ENCODE results near the gene DNAJC6.
"Not testable (repeated sequence)": the region's sequence is repeated elsewhere in the genome, so short reads cannot be mapped to it uniquely, and the experiment has no call there.

Gene DNAJC6

DNA sequence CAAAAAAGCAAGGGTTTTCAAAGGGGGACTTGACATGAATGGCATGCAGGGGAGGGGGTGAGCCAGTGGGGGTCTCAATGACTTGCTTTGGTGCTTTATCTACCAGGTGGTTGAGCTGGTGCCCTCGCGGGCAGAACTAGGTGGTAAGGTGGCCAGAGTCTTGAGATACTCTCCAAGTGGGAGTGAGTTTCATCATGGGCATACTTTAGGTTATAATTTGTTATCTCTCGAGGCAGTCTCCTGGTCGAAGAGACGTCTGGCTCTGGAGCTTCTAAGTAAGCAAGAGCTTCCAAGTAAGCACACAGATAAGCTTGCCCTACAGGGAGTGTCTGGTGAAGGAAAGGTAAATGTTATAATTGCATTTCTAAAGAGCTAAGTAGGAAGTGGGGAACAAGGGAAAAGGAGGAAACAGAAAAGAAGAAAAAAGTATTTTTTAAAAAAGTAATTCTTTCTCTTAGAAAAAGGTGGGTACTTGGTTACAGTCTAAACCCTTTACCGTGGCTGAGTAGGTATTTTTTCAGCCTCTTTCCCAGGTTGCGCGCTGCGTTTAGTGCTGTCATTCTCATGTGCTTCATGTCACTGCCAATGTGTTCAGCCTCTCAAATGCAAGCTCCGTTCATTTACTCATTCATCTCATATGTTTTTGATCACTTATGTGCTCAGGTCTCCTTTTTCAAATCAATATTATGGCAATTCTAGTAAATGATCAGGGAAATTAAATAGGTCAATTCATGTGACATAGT lies 31.6 kb upstream of the DNAJC6 start:
- TF ChIP-seq, protein P1, sequence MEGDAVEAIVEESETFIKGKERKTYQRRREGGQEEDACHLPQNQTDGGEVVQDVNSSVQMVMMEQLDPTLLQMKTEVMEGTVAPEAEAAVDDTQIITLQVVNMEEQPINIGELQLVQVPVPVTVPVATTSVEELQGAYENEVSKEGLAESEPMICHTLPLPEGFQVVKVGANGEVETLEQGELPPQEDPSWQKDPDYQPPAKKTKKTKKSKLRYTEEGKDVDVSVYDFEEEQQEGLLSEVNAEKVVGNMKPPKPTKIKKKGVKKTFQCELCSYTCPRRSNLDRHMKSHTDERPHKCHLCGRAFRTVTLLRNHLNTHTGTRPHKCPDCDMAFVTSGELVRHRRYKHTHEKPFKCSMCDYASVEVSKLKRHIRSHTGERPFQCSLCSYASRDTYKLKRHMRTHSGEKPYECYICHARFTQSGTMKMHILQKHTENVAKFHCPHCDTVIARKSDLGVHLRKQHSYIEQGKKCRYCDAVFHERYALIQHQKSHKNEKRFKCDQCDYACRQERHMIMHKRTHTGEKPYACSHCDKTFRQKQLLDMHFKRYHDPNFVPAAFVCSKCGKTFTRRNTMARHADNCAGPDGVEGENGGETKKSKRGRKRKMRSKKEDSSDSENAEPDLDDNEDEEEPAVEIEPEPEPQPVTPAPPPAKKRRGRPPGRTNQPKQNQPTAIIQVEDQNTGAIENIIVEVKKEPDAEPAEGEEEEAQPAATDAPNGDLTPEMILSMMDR (IDR thresholded peaks at IDR 0.05; ENCODE audit: insufficient read depth, missing control alignments), result no peak
- no peak for FAIRE-seq
- DNase-seq (ENCODE audit: insufficient read length, low spot score), result no peak

DNA sequence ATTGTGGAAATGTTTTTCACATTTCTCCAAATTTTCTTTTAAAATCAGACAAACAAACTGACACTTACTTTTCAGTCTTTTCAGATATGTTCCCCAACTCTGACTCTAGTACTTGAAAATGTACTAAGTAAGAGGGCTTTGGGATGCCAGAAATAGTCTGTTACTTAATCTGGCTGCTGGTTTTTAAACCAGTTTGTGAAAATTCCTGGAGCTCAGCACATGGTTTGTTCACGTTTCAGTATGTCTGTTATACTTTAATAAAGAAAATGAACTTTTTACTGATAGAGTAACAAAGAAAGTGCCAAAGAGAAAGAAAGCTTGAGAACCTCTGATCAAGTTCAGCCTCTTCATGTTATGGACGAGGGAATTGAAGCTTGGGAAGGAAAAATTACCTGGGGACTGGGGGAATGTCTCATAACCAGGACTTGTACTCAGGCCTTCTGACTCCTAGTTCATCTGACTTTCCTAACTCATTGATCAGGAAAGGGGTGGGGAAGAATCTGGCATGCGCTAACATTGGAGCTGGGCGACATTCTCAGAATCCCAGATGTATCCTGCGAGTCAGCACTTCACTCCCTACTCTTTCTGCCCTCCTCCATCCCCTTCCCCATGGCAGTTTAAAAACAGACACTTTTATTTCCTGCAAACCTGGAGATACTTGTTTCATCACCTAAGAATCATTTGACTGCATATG lies 30.8 kb upstream of the DNAJC6 start:
- DNase-seq (ENCODE audit: insufficient read length, low spot score) (no peak), FAIRE-seq (no peak)

DNA sequence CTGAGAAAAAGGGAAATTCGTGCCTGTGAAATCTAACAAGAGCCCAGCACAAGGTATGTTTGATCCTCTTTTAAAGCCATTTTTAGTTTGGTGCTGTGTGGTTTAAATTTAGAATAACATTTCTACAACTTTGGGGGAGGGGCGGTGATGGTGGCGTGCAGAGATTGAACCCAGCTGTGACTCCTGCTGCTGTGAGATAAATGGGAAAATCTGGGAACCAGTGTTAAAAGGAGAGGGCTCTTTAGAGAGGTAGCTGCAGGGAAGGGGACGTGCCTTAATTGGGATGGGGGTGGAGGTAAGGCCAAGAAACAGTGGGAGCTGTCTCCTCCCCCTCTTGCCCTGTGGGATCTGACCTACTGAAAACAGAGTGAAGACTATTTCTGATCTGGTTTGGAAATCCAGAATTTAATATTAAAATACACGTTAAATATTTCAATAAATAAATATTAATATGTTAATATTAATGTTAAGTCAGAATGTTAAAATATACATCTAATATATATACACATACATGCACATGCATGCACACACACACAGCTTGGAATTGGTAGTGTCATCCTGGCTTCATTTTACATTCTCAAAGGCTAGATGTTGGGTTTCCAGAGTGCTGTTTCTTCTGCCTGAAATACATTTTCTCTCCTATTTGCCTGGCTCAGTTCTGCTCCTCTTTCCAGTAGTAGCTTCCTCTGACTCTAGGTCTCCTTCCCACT lies 30.1 kb upstream of the DNAJC6 start:
- TF ChIP-seq, protein P1 (IDR thresholded peaks at IDR 0.05; ENCODE audit: insufficient read depth, missing control alignments), result no peak
- no peak for FAIRE-seq
- no peak for DNase-seq (ENCODE audit: insufficient read length, low spot score)

More for the DNA sequence above, 30.8 kb upstream of the DNAJC6 start:
- TF ChIP-seq, protein P1 (IDR thresholded peaks at IDR 0.05; ENCODE audit: insufficient read depth, missing control alignments), result no peak

DNA sequence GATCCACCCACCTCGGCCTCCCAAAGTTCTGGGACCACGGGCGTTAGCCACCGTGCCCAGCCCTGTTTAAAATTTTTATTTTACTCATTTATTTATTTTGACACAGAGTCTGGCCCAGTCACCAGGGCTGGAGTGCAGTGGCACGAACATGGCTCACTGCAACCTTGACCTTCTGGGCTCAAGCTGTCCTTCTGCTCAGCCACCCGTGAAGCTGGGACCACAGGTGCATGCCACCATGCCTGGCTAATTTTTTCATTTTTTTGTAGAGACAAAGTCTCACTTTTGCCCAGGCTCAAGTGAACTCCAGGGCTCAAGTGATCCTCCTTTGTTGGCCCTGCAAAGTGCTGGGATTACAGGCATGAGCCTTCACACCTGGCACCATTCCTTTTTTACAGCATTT lies 27.5 kb upstream of the DNAJC6 start:
- no peak for DNase-seq (ENCODE audit: insufficient read length, low spot score)
- TF ChIP-seq, protein P1 (IDR thresholded peaks at IDR 0.05; ENCODE audit: insufficient read depth, missing control alignments), result no peak
- no peak for FAIRE-seq

DNA sequence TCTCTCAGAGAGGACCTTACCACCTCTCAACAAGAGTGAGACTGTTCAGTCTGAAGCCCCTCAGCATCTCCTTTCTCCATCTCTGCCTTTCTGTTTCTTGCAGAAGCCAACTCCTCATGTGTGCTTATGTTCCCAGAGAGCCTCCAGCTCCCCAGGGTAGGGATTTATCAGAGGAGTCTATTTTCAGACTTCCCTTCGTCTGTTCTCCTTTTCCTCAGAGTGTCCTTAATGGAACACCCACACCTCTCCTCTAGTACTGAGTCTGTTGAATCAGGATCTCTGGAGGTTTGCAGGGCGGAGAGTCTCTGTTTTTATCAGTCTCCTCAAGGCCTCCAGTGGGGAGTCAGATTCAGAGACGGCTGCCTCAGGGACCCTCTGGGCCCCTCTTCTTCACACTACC lies 25.1 kb upstream of the DNAJC6 start:
- no peak for FAIRE-seq
- TF ChIP-seq, protein P1 (IDR thresholded peaks at IDR 0.05; ENCODE audit: insufficient read depth, missing control alignments), result no peak
- no peak for DNase-seq (ENCODE audit: insufficient read length, low spot score)

DNA sequence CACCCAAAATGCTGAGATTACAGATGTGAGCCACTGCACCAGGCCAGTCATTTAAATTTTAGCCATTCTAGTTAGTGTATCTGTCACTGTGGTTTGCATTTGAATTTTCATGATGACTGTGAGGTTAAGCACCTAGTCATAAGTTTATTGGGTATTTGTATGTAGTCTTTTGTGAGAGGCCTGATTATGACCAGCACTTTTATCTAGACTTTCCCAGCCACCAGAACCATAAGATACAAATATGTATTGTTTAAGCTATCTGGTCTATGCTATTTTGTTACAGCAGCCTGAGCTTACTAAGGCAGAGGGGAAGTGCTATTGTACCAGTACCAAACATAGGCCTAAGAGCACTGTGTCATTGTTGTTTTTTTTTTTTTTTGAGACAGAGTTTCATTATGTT lies 19.9 kb upstream of the DNAJC6 start:
- FAIRE-seq, result no peak
- TF ChIP-seq, protein P1 (IDR thresholded peaks at IDR 0.05; ENCODE audit: insufficient read depth, missing control alignments), result no peak

DNA sequence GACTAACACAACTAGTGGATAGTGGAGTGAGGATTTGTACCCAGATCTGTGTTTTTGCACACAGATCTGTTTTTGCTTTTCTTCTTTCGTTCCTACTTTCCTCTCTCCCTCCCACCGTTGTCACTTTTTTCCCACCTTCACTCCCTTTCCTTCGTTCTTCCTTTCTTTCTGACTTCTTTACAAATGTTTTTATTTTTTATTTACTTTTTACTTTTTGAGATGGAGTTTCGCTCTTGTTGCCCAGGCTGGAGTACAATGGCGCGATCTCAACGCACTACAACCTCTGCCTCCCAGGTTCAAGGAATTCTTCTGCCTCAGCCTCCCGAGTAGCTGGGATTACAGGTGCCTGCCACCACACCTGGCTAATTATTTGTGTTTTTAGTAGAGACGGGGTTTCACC lies 17.5 kb upstream of the DNAJC6 start:
- not testable (repeated sequence) for FAIRE-seq

More for the DNA sequence above, 19.9 kb upstream of the DNAJC6 start:
- no peak for DNase-seq (ENCODE audit: insufficient read length, low spot score)

More for the DNA sequence above, 17.5 kb upstream of the DNAJC6 start:
- not testable (repeated sequence) for DNase-seq (ENCODE audit: insufficient read length, low spot score)
